AML-193 (cell line): Measurements from ENCODE around the gene CACNG6.

Experiments
- DNase-seq, 2 experiments: peaks; one replicate each; lab custom pipeline; 2025; lab: John Stamatoyannopoulos, UW

CACNG6 gene

GRCh38 chr19:53969366-53969765 is 22.1 kb upstream of the CACNG6 start:
- DNase-seq: no peak

GRCh38 chr19:53971673-53972072 is 19.8 kb upstream of the CACNG6 start:
- DNase-seq: peak; percentile 6 to 36

- peak; percentile 5 to 30 for DNase-seq
These were observed 13.9 kb upstream of the CACNG6 start for GRCh38 chr19:53977429-53977990.

- no peak for DNase-seq
These were observed 13.3 kb upstream of the CACNG6 start for GRCh38 chr19:53977991-53978731.

GRCh38 chr19:53978975-53979801 is 12.2 kb upstream of the CACNG6 start:
- DNase-seq: no peak

- DNase-seq: no peak
These were observed 10.7 kb upstream of the CACNG6 start for GRCh38 chr19:53980539-53981375.

GRCh38 chr19:53981376-53981951 is 10.0 kb upstream of the CACNG6 start:
- no peak for DNase-seq

- DNase-seq: no peak
These were observed 9.4 kb upstream of the CACNG6 start for GRCh38 chr19:53982001-53982451.

GRCh38 chr19:53982611-53983010 is 8.8 kb upstream of the CACNG6 start:
- no peak for DNase-seq

- DNase-seq: no peak
These were observed 7.8 kb upstream of the CACNG6 start for GRCh38 chr19:53983457-53984289.

GRCh38 chr19:53985863-53986262 is 5.6 kb upstream of the CACNG6 start:
- no peak for DNase-seq

- no peak for DNase-seq
These were observed 2.5 kb upstream of the CACNG6 start for GRCh38 chr19:53988981-53989380.

- no peak for DNase-seq
These were observed 1.6 kb upstream of the CACNG6 start for GRCh38 chr19:53989600-53990533.

GRCh38 chr19:53992211-53992610 is 774 bp downstream of the CACNG6 start:
- DNase-seq: no peak

GRCh38 chr19:53992815-53993214 is 1.4 kb downstream of the CACNG6 start:
- DNase-seq: no peak

GRCh38 chr19:53993448-53993847 is 2.0 kb downstream of the CACNG6 start:
- DNase-seq: no peak

- no peak for DNase-seq
These were observed 3.4 kb downstream of the CACNG6 start for GRCh38 chr19:53994811-53995210.

- DNase-seq: no peak
These were observed 6.8 kb downstream of the CACNG6 start for GRCh38 chr19:53998223-53998622.

- no peak for DNase-seq
These were observed 8.3 kb downstream of the CACNG6 start for GRCh38 chr19:53999694-54000093.

GRCh38 chr19:54001496-54001895 is 10.1 kb downstream of the CACNG6 start:
- no peak for DNase-seq
